HCT116 (cell line): ENCODE data around the gene EXOSC1. TPM values are rescaled to one million over a fixed set of nuclear protein-coding genes. Genes with fewer than 3 reads are reported as not detected.
"Not testable (repeated sequence)": the region's sequence is repeated elsewhere in the genome, so short reads cannot be mapped to it uniquely, and the experiment has no call there.

ENCODE experiments used
- ATAC-seq: fragments of 200-7000 bp; cut with Tn5 transposase; 2 replicates; pipeline ENCODE4 v1.9.1; 2020; ENCODE audit warnings: mild to moderate bottlenecking, moderate library complexity
- BruUV-seq: library from RNA; stranded (reverse); fragments of 400-500 nt; replicated peaks from 2 replicates; lab custom pipeline; 2021; lab: Mats Ljungman, UMichigan
- CTCF ChIA-PET: fragments of 300-600 bp; sonication (Branson Sonifier 250); formaldehyde crosslinking; loops from one replicate; lab custom pipeline; 2021; ENCODE audit warnings: antibody characterized with exemption; lab: Charles Lee
- POLR2A ChIA-PET: fragments of 300-600, 350-600 bp; sonication (Branson Sonifier 250); formaldehyde crosslinking; loops from one replicate; lab custom pipeline; 2021; ENCODE audit warnings: antibody characterized with exemption; lab: Charles Lee
- RAD21 ChIA-PET, 2 experiments: fragments of 300-600 bp; sonication (Branson Sonifier 250); formaldehyde crosslinking; loops; one replicate each; lab custom pipeline; 2023; ENCODE audit warnings: low total read pairs in 2 of 2; ENCODE audit not compliant: uncharacterized antibody in 2 of 2, unreplicated experiment in 2 of 2, low non-redundant PET in 1 of 2; lab: Charles Lee
- DNase-seq: peaks from one replicate; pipeline ENCODE4 v3.0.0-alpha.2; 2010; ENCODE audit warnings: low read depth, low spot score
- H2AFZ ChIP-seq: fragments of 200-600 bp; shearing (Covaris generic), sonication (generic); 2 replicates; pipeline ENCODE4 v1.6.1; 2017; ENCODE audit warnings: low read depth, mixed run types, mixed read lengths, antibody characterized with exemption, low read length; ENCODE audit not compliant: poor library complexity, severe bottlenecking
- H3K27ac ChIP-seq: 2 replicates; pipeline ENCODE4 v1.5.1; 2012; ENCODE audit warnings: low read depth, low read length
- H3K27me3 ChIP-seq: fragments of 200-600 bp; sonication (generic); 2 replicates; pipeline ENCODE4 v1.6.1; 2016; ENCODE audit warnings: mixed run types, low read length, mixed read lengths; ENCODE audit not compliant: insufficient read depth
- H3K36me3 ChIP-seq, 2 experiments: fragments of 200-500 bp in 1 of 2; fragments of 200-600 bp in 1 of 2; sonication (Bioruptor generic) in 1 of 2; sonication (generic) in 1 of 2; 2 replicates each; pipeline versions ENCODE4 v1.5.1 to v1.6.1; 2014 to 2016; ENCODE audit warnings: low read length in 2 of 2, inconsistent platforms in 1 of 2, mixed read lengths in 1 of 2, mixed run types in 1 of 2; ENCODE audit not compliant: insufficient read depth in 2 of 2, control insufficient read depth in 1 of 2
- H3K4me1 ChIP-seq, 2 experiments: fragments of 200-600 bp in 1 of 2; sonication (generic) in 1 of 2; 2 replicates each; pipeline versions ENCODE4 v1.5.1 to v1.6.1; 2012 to 2017; ENCODE audit warnings: low read length in 2 of 2, inconsistent platforms in 1 of 2, mild to moderate bottlenecking in 1 of 2, mixed read lengths in 1 of 2, mixed run types in 1 of 2, moderate library complexity in 1 of 2; ENCODE audit not compliant: insufficient read depth in 2 of 2, control insufficient read depth in 1 of 2
- H3K4me2 ChIP-seq: fragments of 200-600 bp; sonication (generic); 2 replicates; pipeline ENCODE4 v1.6.1; 2017; ENCODE audit warnings: mixed run types, low read length, mixed read lengths
- H3K4me3 ChIP-seq, 2 experiments: fragments of 200-600 bp in 1 of 2; sonication (generic) in 1 of 2; replicated peaks in 1 of 2; 2 replicates each; pipeline ENCODE4 v1.5.1; 2011 to 2016; ENCODE audit warnings: low read length in 2 of 2, control low read depth in 1 of 2, low read depth in 1 of 2, mild to moderate bottlenecking in 1 of 2, mixed read lengths in 1 of 2, mixed run types in 1 of 2
- H3K79me2 ChIP-seq: fragments of 200-600 bp; sonication (generic); 2 replicates; pipeline ENCODE4 v1.6.1; 2017; ENCODE audit warnings: mild to moderate bottlenecking, mixed run types, low read length, moderate library complexity, mixed read lengths; ENCODE audit not compliant: insufficient read depth
- H3K9ac ChIP-seq: fragments of 200-600 bp; sonication (generic); 2 replicates; pipeline ENCODE4 v1.6.1; 2016; ENCODE audit warnings: low read length, mixed read lengths
- H3K9me2 ChIP-seq: fragments of 200-600 bp; sonication (generic), shearing (Covaris generic); 2 replicates; pipeline ENCODE4 v1.6.1; 2017; ENCODE audit warnings: mixed run types, mild to moderate bottlenecking, moderate library complexity; ENCODE audit not compliant: insufficient read depth
- H3K9me3 ChIP-seq, 2 experiments: fragments of 200-500 bp in 1 of 2; fragments of 200-600 bp in 1 of 2; sonication (Bioruptor generic) in 1 of 2; sonication (generic) in 1 of 2; 2 replicates each; pipeline ENCODE4 v1.6.1; 2014 to 2017; ENCODE audit warnings: low read length in 2 of 2, mixed read lengths in 2 of 2, inconsistent platforms in 1 of 2, low read depth in 1 of 2, mild to moderate bottlenecking in 1 of 2, mixed run types in 1 of 2, moderate library complexity in 1 of 2; ENCODE audit not compliant: control insufficient read depth in 1 of 2, insufficient read depth in 1 of 2
- H4K20me1 ChIP-seq: fragments of 200-600 bp; sonication (generic), shearing (Covaris generic); 2 replicates; pipeline ENCODE4 v1.6.1; 2017; ENCODE audit warnings: mixed run types, mild to moderate bottlenecking, moderate library complexity; ENCODE audit not compliant: insufficient read depth
- CBX3 ChIP-seq: IDR thresholded peaks from 2 replicates; pipeline ENCODE4 v1.6.1; 2012; ENCODE audit warnings: low read depth
- EGR1 ChIP-seq: IDR thresholded peaks from 2 replicates; pipeline ENCODE4 v1.6.1; 2012; ENCODE audit warnings: low read depth
- ELF1 ChIP-seq: IDR thresholded peaks from 2 replicates; pipeline ENCODE4 v1.6.1; 2012; ENCODE audit warnings: low read depth, borderline replicate concordance
- FOSL1 ChIP-seq: IDR thresholded peaks from 2 replicates; pipeline ENCODE4 v1.6.1; 2012; ENCODE audit warnings: low read depth
- JUND ChIP-seq: IDR thresholded peaks from 2 replicates; pipeline ENCODE4 v1.6.1; 2012
- POLR2A ChIP-seq: IDR thresholded peaks from 2 replicates; pipeline ENCODE4 v1.7.0; 2011; ENCODE audit warnings: borderline replicate concordance; ENCODE audit not compliant: insufficient read depth, insufficient read length; ENCODE audit errors: extremely low read depth
- POLR2AphosphoS5 ChIP-seq: IDR thresholded peaks from 2 replicates; pipeline ENCODE4 v1.6.1; 2011; ENCODE audit warnings: mild to moderate bottlenecking, low read depth, low read length, moderate library complexity
- RAD21 ChIP-seq: IDR thresholded peaks from 2 replicates; pipeline ENCODE4 v1.6.1; 2012; ENCODE audit warnings: low read depth, mild to moderate bottlenecking
- SIN3A ChIP-seq: IDR thresholded peaks from 2 replicates; pipeline ENCODE4 v1.6.1; 2012; ENCODE audit warnings: low read depth
- SRF ChIP-seq: IDR thresholded peaks from 2 replicates; pipeline ENCODE4 v1.6.1; 2012; ENCODE audit warnings: low read depth
- ZFX ChIP-seq: fragments of 450-650 bp; IDR thresholded peaks from 2 replicates; pipeline ENCODE4 v1.6.1; 2017
- ZNF274 ChIP-seq: fragments of 200-500 bp; sonication (Bioruptor generic); IDR thresholded peaks from 2 replicates; pipeline ENCODE4 v1.6.1; 2014; ENCODE audit warnings: mild to moderate bottlenecking, low read depth, low read length, inconsistent platforms
- intact Hi-C: fragments of 100-400 bp; cut with micrococcal nuclease; formaldehyde crosslinking; loops from 2 replicates; pipeline ENCODE4 v1.10.0; 2022
- total RNA-seq: library from RNA; stranded (reverse); gene quantifications from one replicate; pipeline ENCODE4 v1.2.1, GENCODE V29; 2021; ENCODE audit not compliant: unreplicated experiment
- TF ChIP-seq, protein P1 (sequence below): IDR thresholded peaks from 2 replicates; pipeline ENCODE4 v1.6.1; 2012
- TF ChIP-seq, protein P2 (sequence below), 3 experiments: fragments of 200-600 bp in 1 of 3; sonication (generic) in 1 of 3; IDR thresholded peaks in 2 of 3; conservative IDR thresholded peaks in 1 of 3; 2 replicates each; pipeline ENCODE4 v1.5.1; 2012 to 2017; ENCODE audit warnings: low read depth in 2 of 3, low read length in 2 of 3, antibody characterized with exemption in 1 of 3, borderline replicate concordance in 1 of 3, control low read depth in 1 of 3, mild to moderate bottlenecking in 1 of 3, mixed read lengths in 1 of 3, mixed run types in 1 of 3, moderate library complexity in 1 of 3; ENCODE audit not compliant: insufficient read depth in 1 of 3
- TF ChIP-seq, protein P3 (sequence below): IDR thresholded peaks from 2 replicates; pipeline ENCODE4 v1.6.1; 2011; ENCODE audit warnings: mild to moderate bottlenecking, low read length, moderate library complexity; ENCODE audit not compliant: insufficient replicate concordance; ENCODE audit errors: extremely low read depth

Gene EXOSC1
- total RNA-seq, 1 experiment from 2014 or later = 38.9 TPM

DNA sequence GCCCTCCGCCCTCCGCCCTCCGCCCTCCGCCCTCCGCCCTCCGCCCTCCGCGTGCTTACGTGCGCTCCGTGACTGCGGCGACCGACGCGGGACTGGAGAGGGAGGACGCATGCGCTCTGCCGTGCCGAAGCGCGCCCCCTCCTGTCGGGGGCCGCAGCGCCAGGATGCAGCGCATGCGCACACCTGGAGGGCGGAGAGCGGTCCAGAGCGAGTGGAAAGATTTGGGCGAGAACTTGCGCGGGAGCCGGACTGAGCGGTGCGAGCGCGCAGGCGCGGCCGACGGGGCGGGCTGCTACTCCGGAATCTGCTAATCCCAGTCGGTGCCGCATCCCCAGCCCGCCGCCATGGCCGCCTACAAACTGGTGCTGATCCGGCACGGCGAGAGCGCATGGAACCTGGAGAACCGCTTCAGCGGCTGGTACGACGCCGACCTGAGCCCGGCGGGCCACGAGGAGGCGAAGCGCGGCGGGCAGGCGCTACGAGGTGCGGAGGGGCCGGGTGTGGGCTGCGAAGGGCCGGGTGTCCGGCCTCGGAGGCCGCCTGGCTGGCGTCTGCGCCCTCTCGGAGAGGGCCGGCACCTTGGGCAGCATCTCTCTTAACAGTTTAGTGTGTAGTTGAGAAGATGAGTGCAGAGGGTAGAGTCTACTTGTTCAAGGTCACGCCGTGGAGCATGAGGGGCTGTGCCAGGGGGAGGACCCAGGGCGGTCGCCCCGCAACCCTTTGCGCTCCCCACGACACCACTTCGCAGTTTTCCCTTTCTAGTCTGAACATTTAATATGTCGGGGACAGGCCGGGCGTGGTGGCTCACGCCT lies 19.6 kb downstream of the EXOSC1 start, which contains the start of gene PGAM1 (continued):
- TF ChIP-seq POLR2A (peak; percentile 47), ZNF274 (no peak)

DNA sequence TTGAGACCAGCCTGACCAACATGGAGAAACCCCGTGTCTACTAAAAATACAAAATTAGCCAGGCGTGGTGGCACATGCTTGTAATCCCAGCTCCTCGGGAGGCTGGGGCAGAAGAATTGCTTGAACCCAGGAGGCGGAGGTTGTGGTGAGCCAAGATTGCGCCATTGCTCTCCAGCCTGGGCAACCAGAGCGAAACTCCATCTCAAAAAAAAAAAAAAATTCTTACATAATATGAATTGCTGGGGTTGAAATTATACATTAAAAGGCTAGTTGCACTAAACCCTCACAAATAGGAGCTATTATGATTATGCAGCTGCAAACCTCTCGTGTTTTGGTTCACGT lies 22.1 kb downstream of the EXOSC1 start:
- H3K9ac ChIP-seq, DNase-seq, RAD21 ChIA-PET, CTCF ChIA-PET, intact Hi-C loops, H3K27ac ChIP-seq, H2AFZ ChIP-seq, H4K20me1 ChIP-seq, BruUV-seq, ATAC-seq, H3K9me2 ChIP-seq, H3K9me3 ChIP-seq, H3K4me2 ChIP-seq, H3K4me3 ChIP-seq, H3K27me3 ChIP-seq: not testable (repeated sequence)
- Histone ChIP-seq H3K79me2 (peaks cover 31% of the 10 kb centered on the region), H3K36me3 (peaks cover 3 to 13% of the 10 kb centered on the region in 2 experiments; a peak in 3 of 4 replicates), H3K4me1 (peaks cover 8 to 32% of the 10 kb centered on the region in 2 experiments)
- POLR2A ChIA-PET = interaction anchor here (1.2 kb wide), 1 partner anchor 11 kb away, joined by 3 read pairs; no protein-coding TSS in a partner anchor

DNA sequence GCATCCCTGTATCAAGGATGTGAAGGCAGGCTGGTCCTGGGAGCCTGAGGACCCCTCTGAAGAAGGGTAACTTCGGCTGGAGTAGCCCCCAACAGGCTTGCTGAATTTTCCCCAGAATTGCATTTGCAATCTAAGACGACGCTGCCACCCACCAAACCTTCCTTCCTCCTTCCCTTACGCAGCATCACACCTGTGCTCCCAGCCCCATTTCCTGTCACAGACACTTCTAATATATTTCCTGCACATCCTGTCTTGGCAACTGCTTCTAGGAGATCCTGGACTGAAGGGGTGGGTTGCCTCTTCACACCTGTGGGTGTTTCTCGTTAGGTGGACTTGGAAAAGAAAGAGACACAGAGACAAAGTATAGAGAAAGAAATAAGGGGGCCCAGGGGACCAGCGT lies 29.2 kb downstream of the EXOSC1 start:
- H3K36me3 ChIP-seq = no peaks in the 10 kb centered on the region
- no peak overlapping the region for H3K27ac ChIP-seq
- BruUV-seq = no TSS peak
- H3K27me3 ChIP-seq = no peaks in the 10 kb centered on the region
- no peak overlapping the region for H3K4me3 ChIP-seq
- peaks cover 2 to 33% of the 10 kb centered on the region in 2 experiments; a peak in 3 of 4 replicates for H3K4me1 ChIP-seq
- CTCF ChIA-PET = no interaction called here
- no peaks in the 10 kb centered on the region for H3K79me2 ChIP-seq
- DNase-seq = no peak
- H2AFZ ChIP-seq = no peak overlapping the region
- POLR2A ChIA-PET = no interaction called here
- no peaks in the 10 kb centered on the region for H4K20me1 ChIP-seq
- no peaks in the 10 kb centered on the region for H3K9me2 ChIP-seq
- no peak overlapping the region for H3K4me2 ChIP-seq
- RAD21 ChIA-PET = no interaction called here
- H3K9me3 ChIP-seq = no peaks in the 10 kb centered on the region
- intact Hi-C loops = no loop called here
- no peak overlapping the region for H3K9ac ChIP-seq
- ATAC-seq = no peak
- TF ChIP-seq ZFX = no peak
- TF ChIP-seq, protein P1, sequence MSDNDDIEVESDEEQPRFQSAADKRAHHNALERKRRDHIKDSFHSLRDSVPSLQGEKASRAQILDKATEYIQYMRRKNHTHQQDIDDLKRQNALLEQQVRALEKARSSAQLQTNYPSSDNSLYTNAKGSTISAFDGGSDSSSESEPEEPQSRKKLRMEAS = no peak
- TF ChIP-seq FOSL1 = no peak
- no peak for TF ChIP-seq SRF
- no peak for TF ChIP-seq SIN3A
- TF ChIP-seq ELF1 = no peak
- TF ChIP-seq, protein P2, sequence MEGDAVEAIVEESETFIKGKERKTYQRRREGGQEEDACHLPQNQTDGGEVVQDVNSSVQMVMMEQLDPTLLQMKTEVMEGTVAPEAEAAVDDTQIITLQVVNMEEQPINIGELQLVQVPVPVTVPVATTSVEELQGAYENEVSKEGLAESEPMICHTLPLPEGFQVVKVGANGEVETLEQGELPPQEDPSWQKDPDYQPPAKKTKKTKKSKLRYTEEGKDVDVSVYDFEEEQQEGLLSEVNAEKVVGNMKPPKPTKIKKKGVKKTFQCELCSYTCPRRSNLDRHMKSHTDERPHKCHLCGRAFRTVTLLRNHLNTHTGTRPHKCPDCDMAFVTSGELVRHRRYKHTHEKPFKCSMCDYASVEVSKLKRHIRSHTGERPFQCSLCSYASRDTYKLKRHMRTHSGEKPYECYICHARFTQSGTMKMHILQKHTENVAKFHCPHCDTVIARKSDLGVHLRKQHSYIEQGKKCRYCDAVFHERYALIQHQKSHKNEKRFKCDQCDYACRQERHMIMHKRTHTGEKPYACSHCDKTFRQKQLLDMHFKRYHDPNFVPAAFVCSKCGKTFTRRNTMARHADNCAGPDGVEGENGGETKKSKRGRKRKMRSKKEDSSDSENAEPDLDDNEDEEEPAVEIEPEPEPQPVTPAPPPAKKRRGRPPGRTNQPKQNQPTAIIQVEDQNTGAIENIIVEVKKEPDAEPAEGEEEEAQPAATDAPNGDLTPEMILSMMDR (IDR thresholded peaks at IDR 0.05 in 2 of 3, conservative IDR thresholded peaks at IDR 0.05 in 1 of 3; ENCODE audit: borderline replicate concordance in 1 of 3, insufficient read depth in 1 of 3, low read depth in 2 of 3, low read length in 2 of 3) = no peak
- TF ChIP-seq EGR1 = no peak
- TF ChIP-seq POLR2A = no peak
- TF ChIP-seq RAD21 = no peak
- no peak for TF ChIP-seq JUND
- TF ChIP-seq, protein P3, sequence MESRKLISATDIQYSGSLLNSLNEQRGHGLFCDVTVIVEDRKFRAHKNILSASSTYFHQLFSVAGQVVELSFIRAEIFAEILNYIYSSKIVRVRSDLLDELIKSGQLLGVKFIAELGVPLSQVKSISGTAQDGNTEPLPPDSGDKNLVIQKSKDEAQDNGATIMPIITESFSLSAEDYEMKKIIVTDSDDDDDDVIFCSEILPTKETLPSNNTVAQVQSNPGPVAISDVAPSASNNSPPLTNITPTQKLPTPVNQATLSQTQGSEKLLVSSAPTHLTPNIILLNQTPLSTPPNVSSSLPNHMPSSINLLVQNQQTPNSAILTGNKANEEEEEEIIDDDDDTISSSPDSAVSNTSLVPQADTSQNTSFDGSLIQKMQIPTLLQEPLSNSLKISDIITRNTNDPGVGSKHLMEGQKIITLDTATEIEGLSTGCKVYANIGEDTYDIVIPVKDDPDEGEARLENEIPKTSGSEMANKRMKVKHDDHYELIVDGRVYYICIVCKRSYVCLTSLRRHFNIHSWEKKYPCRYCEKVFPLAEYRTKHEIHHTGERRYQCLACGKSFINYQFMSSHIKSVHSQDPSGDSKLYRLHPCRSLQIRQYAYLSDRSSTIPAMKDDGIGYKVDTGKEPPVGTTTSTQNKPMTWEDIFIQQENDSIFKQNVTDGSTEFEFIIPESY = no peak
- no peak for TF ChIP-seq ZNF274
- TF ChIP-seq CBX3 = no peak
- no peak for TF ChIP-seq POLR2AphosphoS5
